Stimulated activated CD8-positive, alpha-beta memory T cell treated with anti-CD3 and anti-CD28 coated beads, Interleukin-7, amount 100 ng/mL, for 4 hours (primary cell): ENCODE results near the gene ARMC8.
A peak's percentile ranks its signal among the peaks of the same experiment; 100 is the strongest.
"Not testable (repeated sequence)": the region's sequence is repeated elsewhere in the genome, so short reads cannot be mapped to it uniquely, and the experiment has no call there.

ENCODE experiments used
- DNase-seq, 2 donors: peaks; one replicate each; pipeline ENCODE4 v3.0.0-alpha.2; 2020; ENCODE audit warnings: low read depth in 2 of 2

ARMC8 gene

GRCh38 chr3:138187296-138188012 lies at the start of gene ARMC8:
Gene ARMC8 (plus strand): TSS chr3:138187301. CDS start chr3:138187555, 254 bp downstream.
- DNase-seq = peak in 1 of 2 donors; percentile 12

- DNase-seq = no peak
Measured at GRCh38 chr3:138137861-138138260, 49.2 kb upstream of the ARMC8 start.

DNA sequence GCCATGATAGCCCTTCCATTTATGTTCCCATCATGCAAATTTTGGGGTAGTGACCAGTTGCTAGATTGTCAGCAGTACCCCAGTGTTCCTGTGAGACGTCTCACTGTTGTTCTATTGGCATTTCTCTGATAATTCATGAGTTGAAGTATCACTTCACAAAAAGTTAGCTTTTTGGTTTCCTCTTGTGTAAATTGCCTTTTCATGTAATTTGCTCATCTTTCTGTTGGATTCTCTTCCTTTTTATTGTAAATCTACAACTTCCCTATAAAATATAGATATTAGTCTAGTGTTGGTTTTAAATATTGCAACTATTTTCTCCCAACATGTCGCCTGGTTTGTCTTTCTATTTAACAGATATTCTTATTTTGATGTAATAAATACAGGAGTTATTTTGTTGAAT lies 47.4 kb upstream of the ARMC8 start:
- no peak for DNase-seq

GRCh38 chr3:138140940-138141339 lies 46.2 kb upstream of the ARMC8 start:
- DNase-seq = no peak

GRCh38 chr3:138142181-138142580 lies 44.9 kb upstream of the ARMC8 start:
- DNase-seq = not testable (repeated sequence)

- DNase-seq = no peak
Measured at GRCh38 chr3:138148503-138148902, 38.6 kb upstream of the ARMC8 start.

DNA sequence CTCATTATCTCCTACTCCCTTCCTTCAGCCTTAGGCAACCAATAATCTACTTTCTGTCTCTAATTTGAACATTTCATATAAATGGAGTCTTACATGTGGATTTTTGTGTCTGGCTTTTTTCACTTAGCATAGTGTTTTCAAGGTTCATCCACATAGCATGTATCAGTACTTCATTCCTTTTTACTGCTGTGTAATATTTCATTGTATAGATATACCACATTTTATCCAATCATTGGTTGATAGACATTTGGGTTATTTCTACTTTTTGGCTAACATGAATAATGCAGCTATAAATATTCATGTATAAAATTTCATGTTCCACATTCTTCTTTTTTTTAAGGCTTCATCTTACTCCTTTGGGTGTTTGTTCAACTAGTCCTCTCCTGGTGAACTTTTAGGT lies 32.6 kb upstream of the ARMC8 start:
- DNase-seq = no peak

DNA sequence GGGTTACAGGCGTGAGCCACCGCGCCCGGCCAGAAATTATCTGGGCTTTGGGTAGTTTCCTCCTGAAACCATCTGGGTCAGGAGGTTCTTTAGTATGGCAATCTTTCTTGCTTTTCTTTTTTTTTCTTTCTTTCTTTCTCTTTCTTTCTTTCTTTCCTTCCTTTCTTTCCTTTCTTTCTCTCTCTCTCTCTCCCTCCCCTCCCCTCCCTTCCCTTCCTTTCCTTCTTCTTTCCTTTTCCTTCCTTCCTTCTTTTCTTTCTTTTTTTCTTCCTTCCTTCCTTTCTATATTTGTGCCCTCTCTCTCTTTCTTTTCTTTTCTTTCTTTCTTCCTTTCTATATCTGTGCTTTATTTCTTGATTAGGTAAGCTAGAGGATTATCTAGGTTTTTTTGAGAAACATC lies 29.4 kb upstream of the ARMC8 start:
- DNase-seq = no peak

DNA sequence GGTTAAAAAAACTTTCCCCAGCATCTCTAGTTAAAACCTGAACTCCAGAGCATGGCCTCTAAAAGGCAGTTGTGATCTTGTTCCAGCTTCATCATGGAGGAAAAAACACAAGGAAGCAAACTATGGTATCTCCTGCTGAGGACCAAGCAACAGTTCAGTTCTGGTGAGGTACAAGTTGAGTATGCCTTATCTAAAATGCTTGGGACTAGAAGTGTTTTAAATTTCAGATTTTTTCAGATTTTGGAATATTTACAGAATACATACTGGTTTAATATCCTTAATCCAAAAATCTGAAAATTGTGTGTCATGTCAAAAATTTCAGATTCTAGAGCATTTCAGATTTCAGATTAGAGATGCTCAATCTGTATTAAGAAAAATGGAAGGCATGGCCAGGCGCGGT lies 22.0 kb upstream of the ARMC8 start:
- no peak for DNase-seq

GRCh38 chr3:138172625-138173024 lies 14.5 kb upstream of the ARMC8 start:
- no peak for DNase-seq

- DNase-seq = no peak
Measured at GRCh38 chr3:138173769-138174420, 13.2 kb upstream of the ARMC8 start.

- DNase-seq = peak; percentile 44 to 51
Measured at GRCh38 chr3:138174421-138175131, 12.5 kb upstream of the ARMC8 start, which contains the start of gene DBR1. Gene DBR1 (minus strand): TSS chr3:138174921. CDS start chr3:138174795, 126 bp downstream.

DNA sequence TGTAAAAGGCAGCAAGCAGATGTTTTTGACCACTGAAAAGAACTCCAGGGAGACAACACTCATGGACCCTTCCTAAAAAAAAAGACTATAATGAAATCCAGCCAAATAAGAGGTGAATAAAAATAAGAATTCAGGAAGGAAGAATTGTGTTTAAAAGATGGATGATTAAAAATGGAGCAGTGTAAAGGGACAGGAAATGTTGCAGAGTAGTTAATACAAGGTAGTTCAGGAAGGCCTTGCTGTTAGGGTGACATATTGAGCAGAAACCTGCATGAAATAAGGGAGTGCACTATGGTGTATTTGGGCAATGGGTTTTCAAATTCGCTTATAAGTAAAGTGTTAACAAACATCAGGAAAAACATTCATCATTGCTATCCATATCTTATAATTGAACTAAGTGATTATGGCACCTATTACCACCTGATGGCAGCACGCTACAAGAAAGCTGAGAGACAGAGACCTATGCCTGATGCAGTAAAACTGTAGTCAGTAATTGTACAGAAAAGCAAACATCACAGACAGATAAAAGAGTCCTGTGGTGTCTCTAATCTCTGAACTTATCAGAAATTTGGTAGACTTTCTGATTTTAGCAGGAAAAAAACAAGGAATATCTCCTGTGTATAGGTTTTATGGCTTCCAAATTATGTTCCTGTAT lies 6.6 kb upstream of the ARMC8 start:
- no peak for DNase-seq

GRCh38 chr3:138184994-138185393 lies 2.1 kb upstream of the ARMC8 start:
- DNase-seq = no peak

- no peak for DNase-seq
Measured at GRCh38 chr3:138186221-138186620, 880 bp upstream of the ARMC8 start.

- peak; percentile 81 to 86 for DNase-seq
Measured at GRCh38 chr3:138186803-138187295, 252 bp upstream of the ARMC8 start.

DNA sequence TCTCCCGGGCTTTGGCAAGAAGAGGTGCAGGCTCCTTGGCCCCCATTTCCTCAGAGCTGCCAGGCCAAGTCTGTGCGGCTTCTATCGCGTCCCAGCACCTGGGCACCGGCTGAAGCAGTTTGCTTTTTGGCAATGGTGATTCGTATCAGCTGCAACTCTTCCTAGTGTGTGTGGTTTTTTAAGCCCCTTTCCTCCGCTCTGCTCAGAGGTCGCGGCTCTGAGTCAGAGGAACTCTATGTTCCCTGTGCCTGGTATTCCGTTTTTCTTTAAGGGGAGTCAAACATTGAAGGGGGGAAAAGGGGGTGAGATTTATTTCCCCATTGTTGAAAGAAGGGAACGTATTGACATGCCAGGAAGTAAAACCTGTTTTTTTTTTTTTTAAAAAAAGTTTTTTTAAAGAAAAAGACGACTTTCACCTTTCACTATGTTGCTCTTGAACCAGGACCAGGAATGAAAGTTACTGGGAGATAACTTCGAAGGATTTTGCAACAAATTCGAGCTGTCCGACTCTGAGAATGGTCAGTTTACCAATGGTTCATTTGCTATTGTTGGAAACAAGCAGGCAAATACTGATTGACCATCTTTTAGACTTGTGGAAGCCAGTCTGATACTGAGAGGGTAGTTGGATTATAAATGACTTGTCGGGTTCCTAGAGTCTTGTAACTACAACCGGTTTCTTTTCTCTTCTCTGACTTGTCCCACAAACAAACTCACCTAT lies 1.1 kb downstream of the ARMC8 start:
- no peak for DNase-seq

DNA sequence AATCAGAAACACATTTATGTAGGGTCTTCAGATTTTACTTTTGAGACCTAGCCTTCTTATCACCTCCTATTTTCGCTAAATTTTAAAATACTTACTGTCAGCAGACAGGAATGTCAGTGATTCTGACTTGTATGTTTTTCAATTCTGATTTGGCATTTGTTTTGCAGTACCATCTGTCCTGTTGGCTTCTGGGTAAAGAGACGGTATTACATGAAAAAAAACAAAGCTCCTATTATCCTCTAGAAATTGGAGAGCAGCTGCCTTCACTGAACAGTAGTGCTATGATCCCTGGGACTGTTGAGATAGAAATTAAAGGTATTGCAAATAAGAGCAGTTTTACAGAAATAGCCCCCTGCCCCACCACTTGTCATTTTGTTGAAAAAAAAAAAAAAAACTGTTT lies 8.4 kb downstream of the ARMC8 start:
- no peak for DNase-seq

GRCh38 chr3:138196023-138196422 lies 8.9 kb downstream of the ARMC8 start:
- no peak for DNase-seq

DNA sequence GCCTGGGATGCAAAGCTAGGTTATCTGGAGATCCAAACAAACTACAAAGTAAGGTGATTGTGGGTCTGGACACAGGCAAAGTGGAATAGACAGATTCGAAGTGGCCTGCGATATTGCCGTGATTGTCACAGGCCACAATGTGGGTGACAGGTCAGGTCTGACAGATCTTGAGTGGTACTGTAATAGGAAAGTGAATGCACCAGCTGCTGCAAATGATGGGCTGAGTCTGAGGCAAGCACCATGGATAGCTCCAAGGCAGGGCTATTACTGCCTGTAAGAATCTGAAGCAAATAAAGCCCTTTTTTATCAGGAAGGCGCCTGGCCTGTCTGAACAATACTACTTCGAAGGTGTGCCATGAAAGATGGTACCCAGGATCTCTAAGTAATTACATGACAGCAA lies 10.0 kb downstream of the ARMC8 start:
- DNase-seq = no peak

GRCh38 chr3:138197524-138197923 lies 10.4 kb downstream of the ARMC8 start:
- no peak for DNase-seq
